OCI-LY3 (cell line): Measurements from ENCODE around the gene SPDEF.

Experiments used
- CTCF ChIP-seq: fragments of 200-600, 300-600 bp; sonication (generic); IDR thresholded peaks from 2 replicates; pipeline ENCODE4 v1.5.1; 2014; ENCODE audit warnings: antibody characterized with exemption, low read length, low read depth
- EZH2phosphoT487 ChIP-seq: fragments of 200-600 bp; shearing (Covaris generic); IDR thresholded peaks from 2 replicates; pipeline ENCODE4 v1.6.1; 2018; ENCODE audit warnings: antibody characterized with exemption, mixed run types, low read depth

DNA sequence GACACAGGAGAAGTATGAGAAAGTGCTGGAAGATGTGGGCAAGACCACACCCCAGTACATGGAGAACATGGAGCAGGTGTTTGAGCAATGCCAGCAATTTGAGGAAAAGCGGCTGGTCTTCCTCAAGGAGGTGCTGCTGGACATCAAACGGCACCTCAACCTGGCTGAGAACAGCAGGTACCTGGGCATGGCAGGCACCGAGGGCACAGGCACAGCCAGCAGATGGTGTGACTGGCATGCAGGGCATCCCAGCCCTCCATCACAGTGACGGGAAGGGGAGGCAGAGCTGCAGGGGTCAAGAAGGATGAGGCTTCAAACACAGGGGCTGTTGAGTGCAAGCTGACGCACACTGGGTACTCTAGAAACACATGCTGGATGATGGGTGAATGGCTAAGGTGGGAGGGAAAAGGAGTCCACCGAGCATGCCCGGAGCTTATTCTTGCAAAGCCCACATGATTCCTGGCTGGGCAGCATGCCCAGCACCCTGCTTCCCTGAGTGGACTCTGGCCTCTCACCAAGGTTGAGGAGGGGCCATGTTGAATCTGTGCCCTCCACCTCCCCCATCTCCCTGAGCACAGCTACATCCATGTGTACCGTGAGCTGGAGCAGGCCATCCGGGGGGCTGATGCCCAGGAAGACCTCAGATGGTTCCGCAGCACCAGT, 26.3 kb downstream of the SPDEF start:
- TF ChIP-seq CTCF (no peak), EZH2phosphoT487 (no peak)
